ENCODE data around the gene CEP112.
"Not testable (repeated sequence)": the region's sequence is repeated elsewhere in the genome, so short reads cannot be mapped to it uniquely, and the experiment has no call there.

DNA sequence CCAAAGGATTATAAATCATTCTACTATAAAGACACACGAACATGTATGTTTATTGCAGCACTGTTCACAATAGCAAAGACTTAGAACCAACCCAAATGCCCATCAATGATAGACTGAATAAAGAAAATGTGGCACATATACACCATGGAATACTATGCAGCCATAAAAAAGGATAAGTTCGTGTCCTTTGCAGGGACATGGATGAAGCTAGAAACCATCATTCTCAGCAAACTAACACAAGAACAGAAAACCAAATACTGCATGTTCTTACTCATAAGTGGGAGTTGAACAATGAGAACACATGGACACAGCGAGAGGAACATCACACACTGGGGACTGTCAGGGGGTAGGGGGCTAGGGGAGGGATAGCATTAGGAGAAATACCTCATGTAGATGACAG lies 111.3 kb downstream of the CEP112 start:
- not testable (repeated sequence) for TF ChIP-seq EZH2 (IDR thresholded peaks at IDR 0.05; ENCODE audit: insufficient read depth, low read length); CTCF (IDR thresholded peaks at IDR 0.05; ENCODE audit: insufficient read depth, low read depth, low read length)

Measured in astrocyte (in vitro differentiated cells and primary cell).